ENCODE measurements around the gene ASCL2.

ASCL2 gene

GRCh38 chr11:2316963-2317244, 46.5 kb upstream of the ASCL2 start:
- no peak for TF ChIP-seq CTCF (IDR thresholded peaks at IDR 0.05)
- Mint-ChIP-seq H3K4me1 (peaks cover 5% of the 10 kb centered on the region), H3K9me3 (peaks cover 8% of the 10 kb centered on the region), H3K36me3 (ENCODE audit: low read depth) (peaks cover 4% of the 10 kb centered on the region), H3K4me3 (no peak overlapping the region), H3K27ac (no peak overlapping the region), H3K27me3 (ENCODE audit: low read depth, poor library complexity) (peaks cover 3% of the 10 kb centered on the region)
- no peak for DNase-seq

GRCh38 chr11:2316169-2316962, 46.0 kb upstream of the ASCL2 start:
- Mint-ChIP-seq H3K4me3 (no peak overlapping the region), H3K27ac (no peak overlapping the region), H3K27me3 (ENCODE audit: low read depth, poor library complexity) (no peaks in the 10 kb centered on the region), H3K36me3 (ENCODE audit: low read depth) (no peaks in the 10 kb centered on the region), H3K4me1 (peaks cover 8% of the 10 kb centered on the region), H3K9me3 (peaks cover 4% of the 10 kb centered on the region)
- no peak for DNase-seq
- TF ChIP-seq CTCF (IDR thresholded peaks at IDR 0.05) = no peak

GRCh38 chr11:2315395-2316168, 45.2 kb upstream of the ASCL2 start:
- no peaks in the 10 kb centered on the region for H3K27me3 Mint-ChIP-seq (ENCODE audit: low read depth, poor library complexity)
- H3K9me3 Mint-ChIP-seq = peaks cover 4% of the 10 kb centered on the region
- no peak for DNase-seq
- no peak overlapping the region for H3K27ac Mint-ChIP-seq
- no peaks in the 10 kb centered on the region for H3K36me3 Mint-ChIP-seq (ENCODE audit: low read depth)
- TF ChIP-seq CTCF (IDR thresholded peaks at IDR 0.05) = no peak
- H3K4me1 Mint-ChIP-seq = peaks cover 9% of the 10 kb centered on the region
- H3K4me3 Mint-ChIP-seq = no peak overlapping the region

GRCh38 chr11:2314525-2315394, 44.4 kb upstream of the ASCL2 start:
- Mint-ChIP-seq H3K4me3 (no peak overlapping the region), H3K9me3 (peaks cover 4% of the 10 kb centered on the region), H3K36me3 (ENCODE audit: low read depth) (no peaks in the 10 kb centered on the region), H3K27me3 (ENCODE audit: low read depth, poor library complexity) (no peaks in the 10 kb centered on the region), H3K4me1 (peaks cover 9% of the 10 kb centered on the region), H3K27ac (peak overlapping the region; percentile 59)
- no peak for TF ChIP-seq CTCF (IDR thresholded peaks at IDR 0.05)
- no peak for DNase-seq

- no peaks in the 10 kb centered on the region for H3K36me3 Mint-ChIP-seq (ENCODE audit: low read depth)
- H3K4me1 Mint-ChIP-seq = peaks cover 9% of the 10 kb centered on the region
- no peaks in the 10 kb centered on the region for H3K27me3 Mint-ChIP-seq (ENCODE audit: low read depth, poor library complexity)
- no peak for TF ChIP-seq CTCF (IDR thresholded peaks at IDR 0.05)
- DNase-seq = no peak
- H3K9me3 Mint-ChIP-seq = peaks cover 4% of the 10 kb centered on the region
- H3K27ac Mint-ChIP-seq = no peak overlapping the region
- H3K4me3 Mint-ChIP-seq = no peak overlapping the region
Measured at GRCh38 chr11:2314136-2314524, 43.7 kb upstream of the ASCL2 start.

Data from nephron progenitor cell (in vitro differentiated cells).